ENCODE data around the gene LFNG.

DNA sequence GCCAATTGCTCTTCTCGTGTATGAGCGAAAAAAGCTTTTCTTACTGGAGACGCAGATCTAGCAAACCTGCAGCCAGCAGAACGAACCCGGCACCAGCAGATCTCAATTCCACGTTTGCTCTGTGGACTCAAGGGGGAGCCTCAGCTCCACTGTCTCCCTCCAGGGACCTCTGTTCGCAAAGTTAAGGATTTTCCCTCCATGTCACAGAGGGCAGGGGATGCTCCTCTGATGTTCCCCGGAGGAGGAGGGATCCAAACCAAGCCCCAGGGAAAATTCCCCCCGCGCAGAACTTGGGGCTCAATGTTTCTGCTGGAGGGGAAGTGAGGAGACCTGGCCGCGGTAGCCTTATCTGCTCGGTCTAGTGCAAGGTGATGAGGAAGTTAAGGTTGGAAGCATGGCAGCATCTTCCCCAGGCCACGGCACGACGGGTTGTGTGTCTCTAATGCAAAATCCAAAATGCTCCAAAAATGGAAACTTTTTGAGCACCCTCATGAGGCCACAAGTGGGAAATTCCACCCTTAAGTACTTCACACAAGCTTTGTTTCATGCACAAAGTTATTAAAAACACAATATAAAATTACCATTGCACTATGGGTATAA lies 48.2 kb downstream of the LFNG start:
- TF ChIP-seq EZH2 (IDR thresholded peaks at IDR 0.05; ENCODE audit: borderline replicate concordance, insufficient read depth, low read depth, low read length, poor library complexity, severe bottlenecking): no peak
- TF ChIP-seq, protein P1, sequence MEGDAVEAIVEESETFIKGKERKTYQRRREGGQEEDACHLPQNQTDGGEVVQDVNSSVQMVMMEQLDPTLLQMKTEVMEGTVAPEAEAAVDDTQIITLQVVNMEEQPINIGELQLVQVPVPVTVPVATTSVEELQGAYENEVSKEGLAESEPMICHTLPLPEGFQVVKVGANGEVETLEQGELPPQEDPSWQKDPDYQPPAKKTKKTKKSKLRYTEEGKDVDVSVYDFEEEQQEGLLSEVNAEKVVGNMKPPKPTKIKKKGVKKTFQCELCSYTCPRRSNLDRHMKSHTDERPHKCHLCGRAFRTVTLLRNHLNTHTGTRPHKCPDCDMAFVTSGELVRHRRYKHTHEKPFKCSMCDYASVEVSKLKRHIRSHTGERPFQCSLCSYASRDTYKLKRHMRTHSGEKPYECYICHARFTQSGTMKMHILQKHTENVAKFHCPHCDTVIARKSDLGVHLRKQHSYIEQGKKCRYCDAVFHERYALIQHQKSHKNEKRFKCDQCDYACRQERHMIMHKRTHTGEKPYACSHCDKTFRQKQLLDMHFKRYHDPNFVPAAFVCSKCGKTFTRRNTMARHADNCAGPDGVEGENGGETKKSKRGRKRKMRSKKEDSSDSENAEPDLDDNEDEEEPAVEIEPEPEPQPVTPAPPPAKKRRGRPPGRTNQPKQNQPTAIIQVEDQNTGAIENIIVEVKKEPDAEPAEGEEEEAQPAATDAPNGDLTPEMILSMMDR (IDR thresholded peaks at IDR 0.05): no peak

All from B cell (primary cell).